Suprapubic skin (tissue), 4 donors: ENCODE measurements around the gene CBFA2T3. TPM values are rescaled to one million over a fixed set of nuclear protein-coding genes. Genes with fewer than 3 reads are reported as not detected.

Source experiments
- DNase-seq, 2 donors: peaks; one replicate each; pipeline ENCODE4 v3.0.0-alpha.2; 2019; ENCODE audit warnings: low spot score in 2 of 2
- H3K27ac ChIP-seq: fragments of 200-600 bp; sonication (generic); one replicate; pipeline ENCODE4 v1.5.1; 2019
- H3K27me3 ChIP-seq: fragments of 200-600 bp; sonication (generic); one replicate; pipeline ENCODE4 v1.5.1; 2019
- H3K36me3 ChIP-seq: fragments of 200-600 bp; sonication (generic); one replicate; pipeline ENCODE4 v1.5.1; 2019
- H3K4me1 ChIP-seq: fragments of 200-600 bp; sonication (generic); one replicate; pipeline ENCODE4 v1.5.1; 2019
- H3K4me3 ChIP-seq: fragments of 200-600 bp; sonication (generic); one replicate; pipeline ENCODE4 v1.5.1; 2019; ENCODE audit warnings: mild to moderate bottlenecking
- H3K9me3 ChIP-seq: fragments of 200-600 bp; sonication (generic); one replicate; pipeline ENCODE4 v1.5.1; 2019
- CTCF ChIP-seq, 2 donors: fragments of 200-600 bp in 1 of 2; fragments of 450-650 bp in 1 of 2; sonication (generic) in 1 of 2; IDR thresholded peaks; one replicate each; pipeline ENCODE4 v1.5.1; 2016 to 2019; ENCODE audit warnings: antibody characterized with exemption in 2 of 2, mild to moderate bottlenecking in 1 of 2, moderate library complexity in 1 of 2
- EP300 ChIP-seq: sonication (generic); formaldehyde crosslinking; IDR thresholded peaks from one replicate; pipeline ENCODE4 v1.6.1; 2017; ENCODE audit warnings: antibody characterized with exemption
- POLR2A ChIP-seq, 2 donors: fragments of 450-650 bp; IDR thresholded peaks; one replicate each; pipeline ENCODE4 v1.6.1; 2017; ENCODE audit warnings: antibody characterized with exemption in 2 of 2, mild to moderate bottlenecking in 2 of 2, moderate library complexity in 2 of 2
- POLR2AphosphoS5 ChIP-seq, 3 donors: sonication (generic); formaldehyde crosslinking; IDR thresholded peaks; one replicate each; pipeline ENCODE4 v1.6.1; 2017; ENCODE audit warnings: antibody characterized with exemption in 3 of 3
- WGBS: methylation state at CpG from one replicate; pipeline ENCODE4 v1.1.5; 2018; 5-methylcytosine and 5-hydroxymethylcytosine counted together
- total RNA-seq, 4 donors: library from RNA; depleted of rRNA; stranded (reverse); fragments of >200 nt; gene quantifications; one replicate each; pipeline ENCODE4 v1.1.0, GENCODE V29; 2016

CBFA2T3 gene
- total RNA-seq, 4 donors from 2014 or later: 1.5 to 6.6 (median 2.9) TPM

GRCh38 chr16:88974080-88974915, 2.7 kb downstream of the CBFA2T3 start:
- Histone ChIP-seq H3K9me3 (no peaks in the 10 kb centered on the region), H3K27me3 (peaks cover 94% of the 10 kb centered on the region), H3K4me3 (no peak overlapping the region), H3K27ac (no peak overlapping the region), H3K36me3 (no peaks in the 10 kb centered on the region), H3K4me1 (peaks cover 4% of the 10 kb centered on the region)
- TF ChIP-seq CTCF (IDR thresholded peaks at IDR 0.05) (no peak), POLR2A (IDR thresholded peaks at IDR 0.05) (no peak), POLR2AphosphoS5 (IDR thresholded peaks at IDR 0.05) (no peak), EP300 (no peak)
- no peak for DNase-seq
- WGBS: 73% methylated on average over 26 of the region's 27 CpGs

GRCh38 chr16:88973415-88974050, 3.5 kb downstream of the CBFA2T3 start:
- Histone ChIP-seq H3K4me1 (peaks cover 4% of the 10 kb centered on the region), H3K36me3 (no peaks in the 10 kb centered on the region), H3K27ac (no peak overlapping the region), H3K27me3 (peaks cover 94% of the 10 kb centered on the region), H3K4me3 (no peak overlapping the region), H3K9me3 (no peaks in the 10 kb centered on the region)
- no peak for DNase-seq
- TF ChIP-seq POLR2AphosphoS5 (IDR thresholded peaks at IDR 0.05) (no peak), EP300 (no peak), CTCF (IDR thresholded peaks at IDR 0.05) (no peak), POLR2A (IDR thresholded peaks at IDR 0.05) (no peak)
- WGBS: 90% methylated on average over 12 of the region's 19 CpGs

GRCh38 chr16:88973007-88973410, 4.0 kb downstream of the CBFA2T3 start:
- Histone ChIP-seq H3K9me3 (no peaks in the 10 kb centered on the region), H3K4me3 (no peak overlapping the region), H3K27ac (no peak overlapping the region), H3K27me3 (peaks cover 96% of the 10 kb centered on the region), H3K4me1 (peaks cover 7% of the 10 kb centered on the region), H3K36me3 (no peaks in the 10 kb centered on the region)
- TF ChIP-seq POLR2AphosphoS5 (IDR thresholded peaks at IDR 0.05): no peak
- no peak for TF ChIP-seq POLR2A (IDR thresholded peaks at IDR 0.05)
- TF ChIP-seq CTCF (IDR thresholded peaks at IDR 0.05): no peak
- no peak for TF ChIP-seq EP300
- 62% methylated on average over 12 of the region's 15 CpGs for WGBS
- DNase-seq: no peak

- peaks cover 94% of the 10 kb centered on the region for H3K27me3 ChIP-seq
- no peak for TF ChIP-seq EP300
- no peak for TF ChIP-seq POLR2A (IDR thresholded peaks at IDR 0.05)
- no peak for TF ChIP-seq POLR2AphosphoS5 (IDR thresholded peaks at IDR 0.05)
- TF ChIP-seq CTCF (IDR thresholded peaks at IDR 0.05): no peak
Measured at GRCh38 chr16:88972349-88972748, 4.7 kb downstream of the CBFA2T3 start.

More at GRCh38 chr16:88972349-88972748, 4.7 kb downstream of the CBFA2T3 start:
- H3K9me3 ChIP-seq: no peaks in the 10 kb centered on the region
- no peak for DNase-seq
- peaks cover 6% of the 10 kb centered on the region for H3K4me1 ChIP-seq
- H3K36me3 ChIP-seq: no peaks in the 10 kb centered on the region
- no peak overlapping the region for H3K4me3 ChIP-seq
- no peak overlapping the region for H3K27ac ChIP-seq
- 42% methylated on average over 6 of the region's 6 CpGs for WGBS
